Measurements from ENCODE around the gene BPIFA2.

BPIFA2 gene

DNA sequence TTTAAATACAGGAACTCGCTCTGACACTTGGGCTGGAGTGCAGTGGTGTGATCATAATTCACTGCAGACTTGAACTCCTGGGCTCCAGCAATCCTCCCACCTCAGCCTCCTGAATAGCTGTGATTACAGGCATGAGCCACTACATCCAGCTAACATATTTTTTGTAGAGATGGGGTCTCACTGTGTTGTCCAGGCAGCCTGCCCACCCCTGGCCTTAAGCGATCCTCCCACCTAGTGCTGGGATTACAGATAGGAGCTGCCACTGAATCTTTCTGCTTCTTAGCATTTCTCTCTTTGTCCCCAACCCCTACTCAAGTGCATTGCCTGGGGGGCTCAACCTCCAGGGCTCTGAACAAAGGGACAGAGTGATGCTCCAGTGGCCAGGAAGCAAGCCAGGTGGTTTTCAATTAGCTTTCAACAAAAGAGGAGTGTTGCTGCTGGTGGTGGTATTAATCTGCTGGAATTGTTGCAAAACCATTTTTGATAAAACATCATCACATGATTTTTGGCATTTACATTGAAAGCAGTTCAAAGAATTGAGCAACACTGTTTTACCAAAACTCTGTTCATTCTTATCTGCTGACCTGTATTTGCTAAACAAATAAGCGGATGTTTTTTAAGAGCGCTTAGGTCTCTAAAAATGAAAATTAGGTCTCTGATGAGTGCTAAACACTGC is 40.4 kb upstream of the BPIFA2 start:
- H3K4me3 ChIP-seq (ENCODE audit: low read depth, low read length) = no peak overlapping the region
- TF ChIP-seq, protein P1, sequence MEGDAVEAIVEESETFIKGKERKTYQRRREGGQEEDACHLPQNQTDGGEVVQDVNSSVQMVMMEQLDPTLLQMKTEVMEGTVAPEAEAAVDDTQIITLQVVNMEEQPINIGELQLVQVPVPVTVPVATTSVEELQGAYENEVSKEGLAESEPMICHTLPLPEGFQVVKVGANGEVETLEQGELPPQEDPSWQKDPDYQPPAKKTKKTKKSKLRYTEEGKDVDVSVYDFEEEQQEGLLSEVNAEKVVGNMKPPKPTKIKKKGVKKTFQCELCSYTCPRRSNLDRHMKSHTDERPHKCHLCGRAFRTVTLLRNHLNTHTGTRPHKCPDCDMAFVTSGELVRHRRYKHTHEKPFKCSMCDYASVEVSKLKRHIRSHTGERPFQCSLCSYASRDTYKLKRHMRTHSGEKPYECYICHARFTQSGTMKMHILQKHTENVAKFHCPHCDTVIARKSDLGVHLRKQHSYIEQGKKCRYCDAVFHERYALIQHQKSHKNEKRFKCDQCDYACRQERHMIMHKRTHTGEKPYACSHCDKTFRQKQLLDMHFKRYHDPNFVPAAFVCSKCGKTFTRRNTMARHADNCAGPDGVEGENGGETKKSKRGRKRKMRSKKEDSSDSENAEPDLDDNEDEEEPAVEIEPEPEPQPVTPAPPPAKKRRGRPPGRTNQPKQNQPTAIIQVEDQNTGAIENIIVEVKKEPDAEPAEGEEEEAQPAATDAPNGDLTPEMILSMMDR (IDR thresholded peaks at IDR 0.05; ENCODE audit: borderline replicate concordance, insufficient read depth, low read depth, low read length) = no peak

DNA sequence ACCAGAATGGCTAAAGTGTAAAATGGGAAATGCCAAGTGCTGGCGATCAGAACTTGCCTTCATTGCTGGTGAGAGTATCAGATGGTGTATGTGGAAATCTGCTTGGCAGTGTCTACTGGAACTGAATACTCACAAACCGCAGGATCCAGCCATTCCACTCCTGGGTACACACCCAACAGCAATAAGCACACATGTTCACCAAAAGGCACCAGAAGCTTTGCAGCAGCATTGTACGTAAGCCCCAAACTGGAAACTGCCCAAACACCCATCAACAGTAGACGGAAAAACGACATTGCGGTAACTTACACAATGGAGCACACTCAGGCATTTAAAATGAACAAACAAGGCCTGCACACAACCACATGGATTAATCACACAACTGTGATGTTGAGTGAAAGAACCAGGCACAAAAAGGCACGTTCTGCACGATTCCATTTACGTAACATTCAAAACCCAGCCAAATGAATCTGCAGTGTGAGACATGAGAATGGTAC is 37.3 kb upstream of the BPIFA2 start:
- H3K4me3 ChIP-seq (ENCODE audit: low read depth, low read length) = no peak overlapping the region
- TF ChIP-seq, protein P1 (IDR thresholded peaks at IDR 0.05; ENCODE audit: borderline replicate concordance, insufficient read depth, low read depth, low read length) = no peak

DNA sequence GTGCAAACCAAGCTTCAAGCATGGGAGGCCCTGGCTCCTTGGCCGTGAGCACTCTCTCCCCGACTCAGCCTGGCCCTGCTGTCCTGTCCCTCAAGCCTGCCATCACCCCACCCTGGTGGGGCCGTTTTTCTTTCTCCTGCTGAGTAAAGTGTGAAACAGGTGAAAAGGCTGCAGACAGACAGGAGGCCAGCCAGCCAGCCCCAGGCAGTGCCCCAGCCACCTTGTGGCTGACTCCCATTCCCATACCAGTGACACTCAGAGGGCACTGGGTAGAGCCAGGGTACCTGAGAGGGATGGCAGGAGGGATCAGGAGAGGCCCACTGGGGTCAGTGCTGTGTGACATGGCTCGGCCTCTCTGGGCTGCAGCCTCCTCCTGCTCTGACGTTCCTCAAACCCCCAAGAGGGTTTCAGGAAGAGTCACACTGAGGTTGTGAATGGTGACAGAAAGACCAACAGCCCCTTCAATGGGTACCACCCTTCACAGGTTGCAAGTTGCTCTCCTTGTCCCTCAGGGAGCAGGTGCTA is 35.9 kb upstream of the BPIFA2 start:
- H3K4me3 ChIP-seq (ENCODE audit: low read depth, low read length) = no peak overlapping the region
- TF ChIP-seq, protein P1 (IDR thresholded peaks at IDR 0.05; ENCODE audit: borderline replicate concordance, insufficient read depth, low read depth, low read length) = no peak

DNA sequence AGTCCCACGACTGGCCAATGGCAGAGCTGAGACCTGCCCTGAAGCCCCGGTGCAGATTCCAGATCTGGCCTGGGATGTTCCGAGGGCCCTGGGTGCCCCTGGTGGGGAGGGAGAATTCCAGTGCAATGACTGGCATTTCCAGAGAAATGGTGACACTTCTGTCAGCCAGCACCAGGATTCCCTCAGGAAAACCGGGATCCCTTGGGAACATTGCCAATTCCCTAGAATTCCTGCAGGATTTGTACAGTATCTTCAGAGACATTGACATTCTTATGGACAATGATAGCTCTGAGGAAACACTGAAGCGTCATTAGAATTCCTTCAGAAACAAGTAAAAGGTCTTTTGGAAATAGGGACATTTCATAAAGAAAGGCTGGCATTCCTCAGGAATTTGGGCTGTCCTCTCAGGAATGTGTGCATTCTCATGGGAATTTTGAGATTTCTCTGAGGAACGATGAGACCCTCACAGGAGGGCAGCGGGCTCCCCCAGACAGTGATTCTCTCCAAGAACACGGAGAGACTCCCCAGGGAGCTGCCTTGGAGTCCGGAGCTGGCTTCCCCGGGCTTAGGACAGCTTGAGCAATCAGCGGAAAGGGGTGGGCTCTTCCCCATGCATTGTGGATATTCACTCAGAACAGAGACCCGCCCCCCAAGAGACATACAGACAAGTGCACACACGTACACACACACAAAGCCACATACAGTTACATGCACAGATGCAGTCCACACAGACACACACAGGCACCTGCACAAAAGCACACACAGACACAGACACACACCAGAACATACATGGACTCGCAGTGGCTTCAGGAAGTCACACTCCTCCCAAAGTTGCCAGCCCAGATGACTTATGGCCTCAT is 35.2 kb upstream of the BPIFA2 start:
- TF ChIP-seq, protein P1 (IDR thresholded peaks at IDR 0.05; ENCODE audit: borderline replicate concordance, insufficient read depth, low read depth, low read length) = no peak
- H3K4me3 ChIP-seq (ENCODE audit: low read depth, low read length) = no peak overlapping the region

DNA sequence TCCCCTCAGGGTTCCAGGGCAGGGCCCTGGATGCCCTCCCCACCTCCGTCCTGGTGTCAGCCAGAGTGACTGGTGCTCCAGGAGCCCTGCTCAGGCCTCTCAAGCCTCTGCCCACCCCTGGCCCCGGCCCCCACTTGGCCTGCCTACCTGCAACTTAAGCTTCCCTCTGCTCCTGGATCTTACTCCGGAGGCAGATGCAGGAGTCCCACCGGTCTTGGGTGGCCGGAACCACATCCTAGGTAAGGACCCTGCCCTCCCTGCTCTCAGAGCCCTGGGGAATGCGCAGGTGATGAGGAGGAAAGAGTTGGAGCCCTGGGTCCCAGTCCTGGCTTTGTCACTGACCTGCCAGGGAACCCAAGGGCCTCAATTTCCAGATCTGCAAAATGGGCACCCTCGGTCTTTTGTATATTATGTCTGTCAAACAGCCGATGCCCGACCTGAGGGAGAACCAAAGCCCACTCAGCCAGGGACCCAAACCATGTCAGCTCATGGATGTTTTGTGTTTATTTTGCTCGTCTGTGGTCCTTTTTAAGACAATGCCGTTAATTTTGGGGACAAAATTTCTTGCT is 34.5 kb upstream of the BPIFA2 start:
- no peak overlapping the region for H3K4me3 ChIP-seq (ENCODE audit: low read depth, low read length)
- TF ChIP-seq, protein P1 (IDR thresholded peaks at IDR 0.05; ENCODE audit: borderline replicate concordance, insufficient read depth, low read depth, low read length) = no peak

DNA sequence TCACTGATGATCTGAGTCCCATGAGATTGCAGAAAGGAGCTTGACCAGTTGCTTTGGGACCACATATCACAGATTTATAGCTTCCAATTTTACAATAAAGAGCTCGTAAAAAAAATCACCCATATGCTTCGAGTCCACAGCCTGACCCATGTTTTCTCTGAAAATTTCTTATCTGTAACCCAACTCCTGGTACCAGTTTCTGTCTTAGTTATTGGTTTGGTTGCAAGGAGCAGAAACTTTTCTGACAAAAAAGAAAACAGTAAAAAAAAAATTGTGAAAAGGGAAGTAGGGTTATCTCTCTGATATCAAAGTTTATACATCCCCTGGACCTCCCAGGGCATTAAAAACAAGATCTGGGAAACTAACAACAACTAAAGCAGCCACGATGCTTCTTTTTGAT is 30.8 kb upstream of the BPIFA2 start:
- no peak overlapping the region for H3K4me3 ChIP-seq (ENCODE audit: low read depth, low read length)
- TF ChIP-seq, protein P1 (IDR thresholded peaks at IDR 0.05; ENCODE audit: borderline replicate concordance, insufficient read depth, low read depth, low read length) = no peak
